Mesodermal cell (in vitro differentiated cells): Measurements from ENCODE around the gene TCEAL8.

Experiments used
- H3K27ac ChIP-seq: 2 replicates; pipeline ENCODE4 v1.7.0; 2013; ENCODE audit warnings: mild to moderate bottlenecking, low read depth, low read length, moderate library complexity; ENCODE audit not compliant: severe bottlenecking
- H3K36me3 ChIP-seq: 2 replicates; pipeline ENCODE4 v1.7.1; 2013; ENCODE audit warnings: mild to moderate bottlenecking, low read length, moderate library complexity; ENCODE audit not compliant: control insufficient read depth, insufficient read depth
- H3K4me1 ChIP-seq: one replicate; pipeline ENCODE4 v1.7.1; 2013; ENCODE audit warnings: mild to moderate bottlenecking, low read length; ENCODE audit not compliant: insufficient read depth, control insufficient read depth, poor library complexity, severe bottlenecking
- H3K4me3 ChIP-seq: 2 replicates; pipeline ENCODE4 v1.7.0; 2013; ENCODE audit warnings: low read length, control low read depth, mild to moderate bottlenecking; ENCODE audit not compliant: insufficient read depth, poor library complexity, severe bottlenecking; ENCODE audit errors: extremely low read depth
- H3K9me3 ChIP-seq: 2 replicates; pipeline ENCODE4 v1.7.1; 2013; ENCODE audit warnings: mild to moderate bottlenecking, low read length, moderate library complexity; ENCODE audit not compliant: control insufficient read depth
- WGBS, 2 experiments: methylation state at CpG; one replicate each; pipeline ENCODE4 v1.1.5; 2013; ENCODE audit warnings: missing lambda C conversion rate in 2 of 2; ENCODE audit not compliant: insufficient coverage in 2 of 2; 5-methylcytosine and 5-hydroxymethylcytosine counted together

The TCEAL8 gene

DNA sequence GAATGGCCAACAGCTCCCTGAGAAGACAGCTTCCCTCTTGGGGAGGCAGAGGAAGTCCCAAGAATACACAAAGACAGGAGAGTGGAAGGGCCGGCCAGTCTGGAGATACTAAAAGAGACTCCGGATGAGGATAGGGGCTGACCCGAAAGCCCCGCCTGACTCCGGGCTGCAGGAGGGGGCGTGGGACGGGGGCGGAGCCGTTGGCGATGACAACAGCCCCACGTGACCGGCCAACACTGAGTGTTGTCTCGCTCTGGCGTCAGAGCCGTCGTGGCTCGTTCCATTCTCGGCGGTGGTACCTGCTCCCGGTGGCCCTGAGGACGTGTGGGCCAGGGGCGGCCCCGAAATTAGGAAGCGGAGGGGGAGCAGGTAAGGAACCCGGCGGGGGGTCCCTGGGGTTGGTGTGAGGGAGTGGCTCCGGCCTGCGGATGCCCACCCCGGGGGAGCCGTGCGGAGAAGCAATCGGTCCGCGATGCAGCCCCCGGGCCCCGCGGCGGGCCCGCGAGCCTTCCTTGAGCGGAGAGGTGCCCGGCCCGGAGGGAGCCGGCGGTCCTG lies 40.0 kb downstream of the TCEAL8 start, which contains the start of gene BEX4:
BEX4 (plus strand) TSS at position 239 of the 555 bp plus-strand sequence. CDS start 1,046 bp downstream, outside the sequence.
- Histone ChIP-seq H3K9me3 (no peaks in the 10 kb centered on the region), H3K27ac (peak within 1 kb of the TSS; percentile 96), H3K4me3 (peak within 1 kb of the TSS; percentile 66), H3K36me3 (peaks cover 14% of the 10 kb centered on the region), H3K4me1 (no peaks in the 10 kb centered on the region)
- 0% methylated on average over 31 of the region's 45 CpGs; no CpG with 5 or more reads in 1 of the 2 experiments for WGBS, 2 experiments

DNA sequence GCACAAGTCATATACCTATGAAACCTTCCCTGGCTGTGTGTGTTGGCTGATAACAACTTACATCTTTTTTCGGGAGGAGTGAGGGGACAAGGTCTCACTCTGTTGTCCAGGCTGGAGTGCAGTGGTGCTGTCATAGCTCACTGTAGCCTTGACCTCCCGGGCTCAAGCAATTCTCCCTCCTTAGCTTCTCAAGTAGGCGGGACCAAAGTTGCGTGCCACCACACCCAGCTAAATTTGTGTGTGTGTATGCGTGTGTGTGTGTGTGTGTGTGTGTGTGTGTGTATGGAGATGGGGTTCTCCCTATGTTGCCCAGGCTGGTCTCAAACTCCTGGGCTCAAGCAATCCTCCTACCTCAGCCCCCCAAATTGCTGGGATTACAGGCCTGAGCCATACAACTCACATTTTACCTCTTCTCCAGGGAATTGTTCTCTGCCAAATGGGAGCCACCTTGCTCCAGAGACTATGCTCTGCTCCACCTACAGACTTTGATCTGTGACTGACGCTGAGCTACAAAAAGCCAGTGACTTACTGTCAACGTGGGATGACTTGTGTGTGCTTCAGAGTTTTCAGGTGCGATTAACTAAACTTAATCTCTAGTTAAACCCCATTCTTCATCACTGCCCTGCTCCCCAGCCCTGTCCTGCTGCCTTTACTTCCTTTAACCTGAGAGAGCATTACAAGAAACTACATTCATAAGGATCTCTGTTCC lies 42.1 kb downstream of the TCEAL8 start:
- 75% methylated on average over 4 of the region's 8 CpGs; no CpG with 5 or more reads in 1 of the 2 experiments for WGBS, 2 experiments
- Histone ChIP-seq H3K4me3 (no peak overlapping the region), H3K9me3 (no peaks in the 10 kb centered on the region), H3K27ac (no peak overlapping the region), H3K4me1 (no peaks in the 10 kb centered on the region), H3K36me3 (peaks cover 14% of the 10 kb centered on the region)

DNA sequence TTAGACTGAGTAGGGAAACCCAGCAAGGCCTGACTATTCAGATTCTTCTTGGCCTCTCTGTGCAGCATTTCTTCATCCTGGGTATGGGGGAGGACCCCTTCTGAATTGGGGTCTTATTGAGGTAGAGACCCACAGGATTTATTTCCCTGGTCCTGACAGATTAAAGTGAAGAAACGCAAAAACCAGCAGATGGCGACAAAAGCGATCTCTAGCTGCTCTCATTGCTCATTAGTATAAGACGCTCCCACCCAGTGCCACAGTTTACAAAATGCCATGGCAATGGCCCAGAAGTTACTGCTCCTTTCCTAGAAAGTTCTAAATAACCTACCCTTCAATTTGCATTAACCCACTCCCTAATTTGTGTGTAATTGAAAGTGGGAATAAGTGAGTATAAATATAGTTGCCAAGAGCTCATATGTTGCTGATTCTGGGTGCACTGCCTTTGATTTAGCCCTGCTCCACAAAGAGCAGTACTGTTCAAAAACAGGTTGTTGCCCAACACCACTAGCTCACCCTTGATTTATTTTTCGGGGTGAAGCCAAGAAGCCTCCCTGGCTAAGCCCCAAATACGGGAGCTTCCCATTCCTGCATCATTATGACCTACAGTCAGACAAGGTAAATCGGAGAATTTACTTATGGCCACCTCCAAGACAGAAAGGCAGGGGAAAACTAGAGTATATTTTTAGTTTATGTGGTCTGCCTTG lies 43.8 kb downstream of the TCEAL8 start:
- 0% methylated on average over 2 of the region's 7 CpGs; no CpG with 5 or more reads in 1 of the 2 experiments for WGBS, 2 experiments
- no peak overlapping the region for H3K4me3 ChIP-seq
- H3K9me3 ChIP-seq: no peaks in the 10 kb centered on the region
- H3K27ac ChIP-seq: no peak overlapping the region
- peaks cover 1% of the 10 kb centered on the region for H3K36me3 ChIP-seq
- H3K4me1 ChIP-seq: no peaks in the 10 kb centered on the region

DNA sequence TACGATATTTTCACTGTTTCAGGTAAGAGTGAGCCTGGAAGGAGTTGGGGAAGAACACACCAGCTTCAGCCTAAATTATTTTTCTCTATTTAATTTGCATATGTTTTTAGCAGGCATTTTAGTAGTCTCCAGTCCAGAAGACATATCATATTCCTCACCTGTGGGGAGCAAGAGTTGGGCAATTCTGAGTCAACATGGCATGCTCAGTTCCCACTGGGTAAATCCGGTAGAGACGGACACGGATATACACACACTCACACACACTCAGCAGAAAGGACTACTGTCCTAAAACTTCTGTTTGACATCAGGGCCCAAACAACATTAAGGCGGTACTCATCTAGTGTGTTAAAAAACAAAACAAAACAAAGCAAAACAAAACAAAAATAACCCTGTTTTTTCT lies 44.9 kb downstream of the TCEAL8 start:
- H3K4me3 ChIP-seq: no peak overlapping the region
- H3K4me1 ChIP-seq: no peaks in the 10 kb centered on the region
- no peak overlapping the region for H3K27ac ChIP-seq
- 100% methylated on average over 3 of the region's 5 CpGs; no CpG with 5 or more reads in 1 of the 2 experiments for WGBS, 2 experiments
- H3K9me3 ChIP-seq: no peaks in the 10 kb centered on the region
- H3K36me3 ChIP-seq: no peaks in the 10 kb centered on the region
